Fibroblast of lung (primary cell): ENCODE data around the gene SVIP. TPM values are rescaled to one million over a fixed set of nuclear protein-coding genes. Genes with fewer than 3 reads are reported as not detected.

Source experiments
- DNase-seq, 2 donors: peaks; one replicate each; pipeline versions ENCODE4 v3.0.0 to v3.0.0-alpha.2; 2010; ENCODE audit warnings: low read depth in 2 of 2
- H2AFZ ChIP-seq: 2 replicates; pipeline ENCODE4 v1.5.1; 2012; ENCODE audit warnings: low read length, control low read depth, inconsistent platforms
- H3K27ac ChIP-seq: 2 replicates; pipeline ENCODE4 v1.5.1; 2011; ENCODE audit warnings: low read length, control low read depth; ENCODE audit not compliant: insufficient read depth
- H3K27me3 ChIP-seq: 2 replicates; pipeline ENCODE4 v1.5.1; 2011; ENCODE audit warnings: mild to moderate bottlenecking, low read length; ENCODE audit not compliant: control insufficient read depth, insufficient read depth
- H3K36me3 ChIP-seq: 2 replicates; pipeline ENCODE4 v1.5.1; 2011; ENCODE audit warnings: low read length; ENCODE audit not compliant: control insufficient read depth, insufficient read depth
- H3K4me1 ChIP-seq: 2 replicates; pipeline ENCODE4 v1.5.1; 2011; ENCODE audit warnings: low read length; ENCODE audit not compliant: control insufficient read depth, insufficient read depth; ENCODE audit errors: extremely low read depth
- H3K4me2 ChIP-seq: 2 replicates; pipeline ENCODE4 v1.5.1; 2011; ENCODE audit warnings: low read length, control low read depth; ENCODE audit not compliant: insufficient read depth; ENCODE audit errors: extremely low read depth
- H3K4me3 ChIP-seq, 4 experiments: fragments of 200-600 bp in 1 of 4; sonication (generic) in 1 of 4; replicated peaks in 1 of 4; 2 replicates each; pipeline ENCODE4 v1.5.1; 2011 to 2016; ENCODE audit warnings: low read length in 4 of 4, low read depth in 3 of 4, mild to moderate bottlenecking in 3 of 4, control low read depth in 2 of 4, inconsistent platforms in 1 of 4, mixed read lengths in 1 of 4; ENCODE audit not compliant: insufficient read depth in 1 of 4; ENCODE audit errors: control extremely low read depth in 1 of 4
- H3K79me2 ChIP-seq: 2 replicates; pipeline ENCODE4 v1.5.1; 2012; ENCODE audit warnings: mild to moderate bottlenecking, low read length, inconsistent platforms; ENCODE audit not compliant: control insufficient read depth, insufficient read depth
- H3K9ac ChIP-seq: 2 replicates; pipeline ENCODE4 v1.5.1; 2011; ENCODE audit warnings: mild to moderate bottlenecking, low read length, control low read depth; ENCODE audit not compliant: insufficient read depth
- H3K9me3 ChIP-seq: 2 replicates; pipeline ENCODE4 v1.5.1; 2012; ENCODE audit warnings: low read depth, low read length; ENCODE audit not compliant: control insufficient read depth, insufficient read depth
- H4K20me1 ChIP-seq: 2 replicates; pipeline ENCODE4 v1.5.1; 2011; ENCODE audit warnings: low read length; ENCODE audit not compliant: control insufficient read depth, insufficient read depth; ENCODE audit errors: extremely low read depth
- EZH2 ChIP-seq: IDR thresholded peaks from 2 replicates; pipeline ENCODE4 v1.5.1; 2012; ENCODE audit warnings: low read length, control low read depth, mild to moderate bottlenecking; ENCODE audit errors: missing control alignments
- polyA plus RNA-seq, 2 donors: library from polyadenylated mRNA; depleted of rRNA in 1 of 2; stranded (reverse) in 1 of 2; unstranded in 1 of 2; fragments of >200 nt; gene quantifications; 2 replicates each; pipeline ENCODE4 v1.2.1, GENCODE V29; 2011 to 2012; ENCODE audit warnings: missing spikeins in 1 of 2
- total RNA-seq: library from RNA; depleted of rRNA; stranded (reverse); fragments of >200 nt; gene quantifications from 2 replicates; pipeline ENCODE4 v1.2.1, GENCODE V29; 2014
- TF ChIP-seq, protein P1 (sequence below), 2 donors: IDR thresholded peaks in 1 of 2; conservative IDR thresholded peaks in 1 of 2; 1 replicate in 1 of 2; 2 replicates in 1 of 2; pipeline ENCODE4 v1.5.1; 2011 to 2012; ENCODE audit warnings: low read length in 2 of 2, control low read depth in 1 of 2, inconsistent platforms in 1 of 2, low read depth in 1 of 2, mild to moderate bottlenecking in 1 of 2

The SVIP gene
- total and polyA plus RNA-seq, 2 donors (not counting 1 experiment from before 2014, with no cell fraction given) = 5.3 to 6.0 TPM

DNA sequence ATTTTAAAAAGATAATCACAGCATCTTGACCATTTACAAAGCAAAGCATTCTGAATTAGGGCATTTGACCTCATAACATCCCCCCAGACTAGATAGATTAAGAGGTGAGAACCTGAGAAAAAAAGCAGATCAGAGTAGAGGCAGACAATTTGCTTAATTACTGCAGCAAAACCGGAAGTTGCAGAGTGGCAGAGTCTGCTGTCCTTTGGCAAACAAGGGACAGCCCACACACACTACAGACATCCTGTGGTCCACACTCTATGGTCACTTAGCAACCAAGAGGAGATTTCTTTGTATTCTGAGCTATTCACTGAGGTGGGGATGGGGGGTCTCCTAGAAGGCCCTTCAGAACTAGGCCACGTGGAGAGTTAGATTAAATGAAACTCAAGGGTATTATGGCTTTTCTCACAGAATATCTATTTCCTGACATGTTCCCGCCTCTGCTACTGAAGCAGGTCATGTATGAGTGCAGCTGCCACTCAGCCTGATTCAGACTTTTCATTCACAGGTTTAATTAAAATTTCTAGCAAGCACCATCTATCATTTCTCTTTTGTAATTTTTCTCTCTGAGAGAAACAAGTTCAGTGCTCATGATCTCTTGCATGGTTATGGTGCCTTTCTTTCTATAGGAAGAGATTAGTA, 48.5 kb downstream of the SVIP start:
- no peak overlapping the region for H3K9ac ChIP-seq
- no peaks in the 10 kb centered on the region for H3K36me3 ChIP-seq
- H3K4me2 ChIP-seq = no peak overlapping the region
- TF ChIP-seq EZH2 = no peak
- TF ChIP-seq, protein P1, sequence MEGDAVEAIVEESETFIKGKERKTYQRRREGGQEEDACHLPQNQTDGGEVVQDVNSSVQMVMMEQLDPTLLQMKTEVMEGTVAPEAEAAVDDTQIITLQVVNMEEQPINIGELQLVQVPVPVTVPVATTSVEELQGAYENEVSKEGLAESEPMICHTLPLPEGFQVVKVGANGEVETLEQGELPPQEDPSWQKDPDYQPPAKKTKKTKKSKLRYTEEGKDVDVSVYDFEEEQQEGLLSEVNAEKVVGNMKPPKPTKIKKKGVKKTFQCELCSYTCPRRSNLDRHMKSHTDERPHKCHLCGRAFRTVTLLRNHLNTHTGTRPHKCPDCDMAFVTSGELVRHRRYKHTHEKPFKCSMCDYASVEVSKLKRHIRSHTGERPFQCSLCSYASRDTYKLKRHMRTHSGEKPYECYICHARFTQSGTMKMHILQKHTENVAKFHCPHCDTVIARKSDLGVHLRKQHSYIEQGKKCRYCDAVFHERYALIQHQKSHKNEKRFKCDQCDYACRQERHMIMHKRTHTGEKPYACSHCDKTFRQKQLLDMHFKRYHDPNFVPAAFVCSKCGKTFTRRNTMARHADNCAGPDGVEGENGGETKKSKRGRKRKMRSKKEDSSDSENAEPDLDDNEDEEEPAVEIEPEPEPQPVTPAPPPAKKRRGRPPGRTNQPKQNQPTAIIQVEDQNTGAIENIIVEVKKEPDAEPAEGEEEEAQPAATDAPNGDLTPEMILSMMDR (conservative IDR thresholded peaks at IDR 0.05 in 1 of 2, IDR thresholded peaks at IDR 0.05 in 1 of 2; ENCODE audit: low read depth in 1 of 2, low read length in 2 of 2) = no peak
- no peaks in the 10 kb centered on the region for H3K79me2 ChIP-seq
- DNase-seq = no peak
- no peak overlapping the region for H3K27ac ChIP-seq
- no peaks in the 10 kb centered on the region for H3K27me3 ChIP-seq
- H3K9me3 ChIP-seq = no peaks in the 10 kb centered on the region
- no peaks in the 10 kb centered on the region for H4K20me1 ChIP-seq
- no peak overlapping the region for H3K4me3 ChIP-seq
- no peak overlapping the region for H2AFZ ChIP-seq
- no peaks in the 10 kb centered on the region for H3K4me1 ChIP-seq

DNA sequence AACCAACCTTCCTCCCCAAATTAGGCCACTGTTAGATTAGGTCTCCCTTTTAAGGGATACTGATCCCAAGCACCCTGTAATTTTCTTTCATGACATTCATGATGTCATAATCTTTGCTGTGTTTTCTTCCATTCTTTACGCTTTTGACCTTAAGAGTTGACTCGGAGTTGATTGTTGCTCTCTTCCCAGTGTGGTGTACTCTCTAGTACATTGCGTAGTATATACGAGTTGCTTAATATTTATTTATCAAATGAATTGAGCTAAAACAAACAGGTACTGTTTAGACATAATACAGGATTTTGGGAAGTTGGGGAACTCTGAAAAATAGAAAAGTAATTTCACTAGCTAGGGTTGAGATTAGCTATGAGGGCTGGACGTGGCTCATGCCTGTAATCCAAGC, 49.8 kb downstream of the SVIP start:
- H2AFZ ChIP-seq = no peak overlapping the region
- no peaks in the 10 kb centered on the region for H3K36me3 ChIP-seq
- H3K4me3 ChIP-seq = no peak overlapping the region
- H3K4me2 ChIP-seq = no peak overlapping the region
- no peak overlapping the region for H3K9ac ChIP-seq
- TF ChIP-seq, protein P1 (conservative IDR thresholded peaks at IDR 0.05 in 1 of 2, IDR thresholded peaks at IDR 0.05 in 1 of 2; ENCODE audit: low read depth in 1 of 2, low read length in 2 of 2) = no peak
- no peak for TF ChIP-seq EZH2
- DNase-seq = no peak
- no peaks in the 10 kb centered on the region for H4K20me1 ChIP-seq
- no peak overlapping the region for H3K27ac ChIP-seq
- H3K27me3 ChIP-seq = no peaks in the 10 kb centered on the region
- no peaks in the 10 kb centered on the region for H3K9me3 ChIP-seq
- H3K4me1 ChIP-seq = no peaks in the 10 kb centered on the region
- H3K79me2 ChIP-seq = no peaks in the 10 kb centered on the region

DNA sequence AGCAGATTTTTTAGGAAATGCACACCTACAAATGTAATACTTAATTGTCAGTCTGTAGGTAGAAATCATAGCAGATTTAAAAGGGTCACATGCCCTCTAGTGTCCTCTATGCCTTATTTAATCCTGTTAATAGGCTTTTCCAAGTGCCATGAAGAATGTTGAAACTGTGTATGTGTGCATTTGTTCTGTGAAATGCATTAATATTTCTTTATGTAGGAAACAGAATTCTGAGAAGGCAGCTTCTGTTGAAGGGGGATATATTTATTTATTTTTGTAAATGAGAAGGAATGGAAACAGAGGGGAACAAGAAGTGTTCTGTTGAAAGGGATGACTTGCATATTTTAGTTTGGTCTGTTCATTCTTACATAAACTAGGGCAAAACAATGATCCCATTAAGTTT, 51.0 kb downstream of the SVIP start:
- TF ChIP-seq, protein P1 (conservative IDR thresholded peaks at IDR 0.05 in 1 of 2, IDR thresholded peaks at IDR 0.05 in 1 of 2; ENCODE audit: low read depth in 1 of 2, low read length in 2 of 2) = no peak
- no peak for TF ChIP-seq EZH2
- H3K79me2 ChIP-seq = no peaks in the 10 kb centered on the region
- no peak overlapping the region for H3K4me3 ChIP-seq
- no peaks in the 10 kb centered on the region for H3K27me3 ChIP-seq
- H3K4me1 ChIP-seq = no peaks in the 10 kb centered on the region
- no peak overlapping the region for H3K27ac ChIP-seq
- no peak overlapping the region for H3K9ac ChIP-seq
- H3K4me2 ChIP-seq = no peak overlapping the region
- DNase-seq = no peak
- no peaks in the 10 kb centered on the region for H4K20me1 ChIP-seq
- H3K9me3 ChIP-seq = no peaks in the 10 kb centered on the region
- H2AFZ ChIP-seq = no peak overlapping the region
- no peaks in the 10 kb centered on the region for H3K36me3 ChIP-seq
